Fibroblast of mammary gland (primary cell): Measurements from ENCODE around the gene KRTAP5-9.
"Not testable (repeated sequence)": the region's sequence is repeated elsewhere in the genome, so short reads cannot be mapped to it uniquely, and the experiment has no call there.

ENCODE experiments used
- DNase-seq: peaks from one replicate; pipeline ENCODE4 v3.0.0-alpha.2; 2010; ENCODE audit warnings: low read depth
- H3K4me3 ChIP-seq: 2 replicates; pipeline ENCODE4 v1.5.1; 2011; ENCODE audit warnings: low read depth, mild to moderate bottlenecking, low read length, moderate library complexity; ENCODE audit not compliant: control insufficient read depth
- TF ChIP-seq, protein P1 (sequence below): conservative IDR thresholded peaks from 2 replicates; pipeline ENCODE4 v1.5.1; 2011; ENCODE audit warnings: low read depth, low read length, inconsistent platforms; ENCODE audit not compliant: control insufficient read depth, insufficient read depth

Gene KRTAP5-9

DNA sequence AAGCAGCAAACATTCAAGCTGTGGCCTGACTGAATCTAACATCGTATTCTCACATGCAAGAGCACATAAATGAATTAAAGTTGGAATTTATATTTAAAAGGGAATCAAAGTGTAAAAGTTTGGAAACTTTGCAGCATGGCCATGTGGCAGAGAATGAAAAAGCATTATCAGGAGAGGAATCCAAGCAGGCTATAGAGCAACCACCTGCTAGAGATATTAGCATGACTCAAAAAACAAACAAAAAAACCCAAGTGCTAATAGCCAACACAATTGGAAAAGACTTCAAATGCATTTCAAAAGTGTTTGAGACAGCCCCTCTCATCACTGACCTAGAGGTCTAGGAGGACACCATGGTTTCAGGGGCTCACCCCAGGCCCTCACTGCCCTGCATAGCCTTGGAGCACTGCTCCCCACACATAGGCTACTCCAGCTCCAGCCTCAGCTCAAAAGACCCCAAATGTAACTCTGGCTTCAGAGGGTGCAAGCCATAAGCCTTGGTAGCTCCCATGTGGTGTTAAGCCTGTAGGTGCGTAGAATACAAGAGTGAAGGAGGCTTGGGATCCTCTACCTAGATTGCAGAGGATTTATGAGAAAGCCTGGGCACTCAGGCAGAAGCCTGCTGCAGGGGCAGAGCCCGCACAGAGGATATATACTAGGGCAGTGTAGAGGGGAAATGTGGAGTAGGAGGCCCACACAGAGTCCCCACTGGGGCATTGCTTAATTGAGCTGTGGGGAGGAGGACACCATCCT lies 22.9 kb upstream of the KRTAP5-9 start:
- TF ChIP-seq, protein P1, sequence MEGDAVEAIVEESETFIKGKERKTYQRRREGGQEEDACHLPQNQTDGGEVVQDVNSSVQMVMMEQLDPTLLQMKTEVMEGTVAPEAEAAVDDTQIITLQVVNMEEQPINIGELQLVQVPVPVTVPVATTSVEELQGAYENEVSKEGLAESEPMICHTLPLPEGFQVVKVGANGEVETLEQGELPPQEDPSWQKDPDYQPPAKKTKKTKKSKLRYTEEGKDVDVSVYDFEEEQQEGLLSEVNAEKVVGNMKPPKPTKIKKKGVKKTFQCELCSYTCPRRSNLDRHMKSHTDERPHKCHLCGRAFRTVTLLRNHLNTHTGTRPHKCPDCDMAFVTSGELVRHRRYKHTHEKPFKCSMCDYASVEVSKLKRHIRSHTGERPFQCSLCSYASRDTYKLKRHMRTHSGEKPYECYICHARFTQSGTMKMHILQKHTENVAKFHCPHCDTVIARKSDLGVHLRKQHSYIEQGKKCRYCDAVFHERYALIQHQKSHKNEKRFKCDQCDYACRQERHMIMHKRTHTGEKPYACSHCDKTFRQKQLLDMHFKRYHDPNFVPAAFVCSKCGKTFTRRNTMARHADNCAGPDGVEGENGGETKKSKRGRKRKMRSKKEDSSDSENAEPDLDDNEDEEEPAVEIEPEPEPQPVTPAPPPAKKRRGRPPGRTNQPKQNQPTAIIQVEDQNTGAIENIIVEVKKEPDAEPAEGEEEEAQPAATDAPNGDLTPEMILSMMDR = no peak
- H3K4me3 ChIP-seq = no peak overlapping the region
- no peak for DNase-seq

DNA sequence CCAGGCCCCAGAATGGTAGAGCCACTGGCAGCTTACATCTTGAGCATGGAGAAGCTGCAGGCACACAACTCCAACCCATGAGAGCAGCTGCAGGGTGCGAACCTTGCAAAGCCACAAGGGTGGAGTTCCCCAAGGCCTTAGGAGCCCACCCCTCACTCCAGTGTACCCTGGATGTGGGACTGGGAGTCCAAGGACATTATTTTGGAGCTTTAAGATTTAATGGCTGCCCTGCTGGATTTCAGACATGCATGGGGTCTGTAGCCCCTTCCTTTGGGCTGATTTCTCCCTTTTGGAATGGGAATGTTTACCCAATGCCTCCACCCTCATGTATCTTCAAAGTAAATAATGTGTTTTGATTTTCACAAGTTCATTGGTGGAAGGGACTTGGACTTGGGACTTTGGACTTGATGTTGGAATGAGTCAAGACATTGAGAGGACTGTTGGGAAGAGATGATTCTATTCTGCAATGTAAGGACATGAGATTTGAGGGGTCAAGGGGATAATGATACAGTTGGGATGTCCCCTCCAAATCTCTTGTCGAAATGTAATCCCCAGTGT lies 22.2 kb upstream of the KRTAP5-9 start:
- no peak for DNase-seq
- TF ChIP-seq, protein P1 = no peak
- H3K4me3 ChIP-seq = no peak overlapping the region

DNA sequence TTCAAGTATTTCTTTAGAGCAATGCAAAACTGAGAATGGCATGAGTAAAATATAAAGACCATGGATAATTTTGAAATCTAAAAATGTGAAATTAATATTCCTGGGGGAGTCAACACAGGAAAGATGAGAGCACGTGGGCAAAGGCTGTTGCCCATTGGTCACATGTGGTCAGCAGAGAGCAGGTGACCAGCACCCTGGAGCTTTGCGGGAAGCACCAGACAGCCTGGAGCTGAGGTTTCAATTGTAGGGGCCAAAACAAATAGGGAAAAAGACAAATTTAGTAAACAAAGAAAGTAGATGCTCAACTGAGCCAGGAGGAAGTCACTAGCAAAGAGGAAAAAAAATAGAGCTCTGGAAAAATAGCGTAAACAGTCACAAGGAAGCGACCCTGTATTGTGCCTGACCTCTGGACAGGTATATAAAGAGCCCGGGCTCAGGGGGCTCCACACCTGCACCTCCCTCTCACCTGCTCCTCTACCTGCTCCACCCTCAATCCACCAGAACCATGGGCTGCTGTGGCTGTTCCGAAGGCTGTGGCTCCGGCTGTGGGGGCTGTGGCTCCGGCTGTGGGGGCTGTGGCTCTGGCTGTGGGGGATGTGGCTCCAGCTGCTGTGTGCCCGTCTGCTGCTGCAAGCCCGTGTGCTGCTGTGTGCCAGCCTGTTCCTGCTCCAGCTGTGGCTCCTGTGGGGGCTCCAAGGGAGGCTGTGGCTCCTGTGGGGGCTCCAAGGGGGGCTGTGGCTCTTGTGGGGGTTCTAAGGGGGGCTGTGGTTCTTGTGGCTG lies 21.2 kb upstream of the KRTAP5-9 start, which contains the start of gene KRTAP5-7:
TSS of gene KRTAP5-7 (plus strand) at position 472 of the 780 bp plus-strand sequence. CDS start at position 506, 34 bp downstream.
- H3K4me3 ChIP-seq, DNase-seq: not testable (repeated sequence)

DNA sequence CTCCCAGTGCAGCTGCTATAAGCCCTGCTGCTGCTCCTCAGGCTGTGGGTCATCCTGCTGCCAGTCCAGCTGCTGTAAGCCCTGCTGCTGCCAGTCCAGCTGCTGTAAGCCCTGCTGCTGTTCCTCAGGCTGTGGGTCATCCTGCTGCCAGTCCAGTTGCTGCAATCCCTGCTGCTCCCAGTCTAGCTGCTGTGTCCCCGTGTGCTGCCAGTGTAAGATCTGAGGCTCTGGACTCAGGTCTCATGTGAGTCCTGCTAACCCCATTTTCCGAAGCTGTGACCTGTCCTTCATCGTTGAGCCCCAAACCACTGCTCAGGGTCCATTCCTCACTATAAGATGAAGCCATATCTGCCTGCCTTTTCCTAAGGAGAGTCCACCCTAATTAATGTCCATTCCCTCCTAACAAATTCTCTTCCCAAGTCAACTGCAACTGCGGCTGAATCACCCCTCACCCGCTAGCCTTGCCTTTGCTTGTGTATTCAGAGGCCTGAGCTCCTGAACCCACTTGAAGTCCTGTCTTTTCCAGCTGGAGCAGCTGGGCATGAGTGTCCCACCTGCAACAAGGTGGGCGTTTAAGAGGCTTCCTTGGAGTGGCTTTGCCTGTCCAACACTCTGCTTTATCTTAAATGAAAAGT lies 20.5 kb upstream of the KRTAP5-9 start:
- no peak overlapping the region for H3K4me3 ChIP-seq
- DNase-seq = no peak
- TF ChIP-seq, protein P1 = no peak

DNA sequence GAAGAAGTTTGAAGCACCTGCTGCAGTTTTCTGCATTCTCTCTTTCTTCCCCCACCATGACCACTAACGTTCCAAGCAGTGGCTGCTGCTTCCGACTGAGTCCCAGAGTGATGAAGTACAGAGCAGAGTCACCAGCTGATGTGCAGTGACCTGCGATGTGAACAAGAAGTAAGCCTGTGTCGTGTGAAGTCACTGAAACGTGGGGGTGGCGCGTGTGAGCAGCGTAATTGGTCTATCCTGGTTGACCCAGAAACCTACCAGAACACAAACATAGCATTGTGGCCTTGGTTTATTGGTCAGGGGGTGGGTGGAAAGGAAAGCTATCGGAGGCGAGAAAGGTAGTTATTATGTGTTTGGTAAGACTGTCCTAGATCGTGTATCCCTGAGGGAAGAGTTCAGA lies 17.6 kb upstream of the KRTAP5-9 start:
- H3K4me3 ChIP-seq = no peak overlapping the region
- DNase-seq = no peak
- TF ChIP-seq, protein P1 = no peak

DNA sequence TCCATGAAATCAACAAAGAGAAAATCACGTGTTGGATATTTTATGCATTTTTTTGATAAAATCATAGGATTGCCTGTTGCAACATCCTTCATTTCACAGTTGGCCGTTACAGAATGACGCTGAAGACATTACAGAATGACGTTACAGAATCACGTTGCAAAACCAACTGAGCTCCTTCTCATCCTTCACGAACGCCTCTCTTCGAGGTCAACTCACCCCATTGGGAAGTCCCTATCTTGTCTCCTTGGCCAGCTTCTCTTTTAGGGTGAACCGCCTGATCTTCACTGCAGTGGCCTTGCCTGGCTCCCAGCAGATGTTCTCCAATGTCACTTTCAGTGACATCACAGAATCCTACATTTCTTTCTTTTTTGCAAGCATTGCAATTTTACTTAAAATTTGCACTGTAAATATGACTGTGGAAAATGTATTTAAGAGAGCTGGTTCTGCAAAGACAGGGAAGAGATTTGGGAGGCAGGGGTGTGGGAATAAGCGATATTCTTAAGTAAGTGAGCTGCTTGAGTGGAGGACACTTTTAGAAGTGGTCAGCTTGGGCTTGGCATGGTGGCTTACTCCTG lies 16.1 kb upstream of the KRTAP5-9 start:
- no peak for DNase-seq
- H3K4me3 ChIP-seq = no peak overlapping the region

DNA sequence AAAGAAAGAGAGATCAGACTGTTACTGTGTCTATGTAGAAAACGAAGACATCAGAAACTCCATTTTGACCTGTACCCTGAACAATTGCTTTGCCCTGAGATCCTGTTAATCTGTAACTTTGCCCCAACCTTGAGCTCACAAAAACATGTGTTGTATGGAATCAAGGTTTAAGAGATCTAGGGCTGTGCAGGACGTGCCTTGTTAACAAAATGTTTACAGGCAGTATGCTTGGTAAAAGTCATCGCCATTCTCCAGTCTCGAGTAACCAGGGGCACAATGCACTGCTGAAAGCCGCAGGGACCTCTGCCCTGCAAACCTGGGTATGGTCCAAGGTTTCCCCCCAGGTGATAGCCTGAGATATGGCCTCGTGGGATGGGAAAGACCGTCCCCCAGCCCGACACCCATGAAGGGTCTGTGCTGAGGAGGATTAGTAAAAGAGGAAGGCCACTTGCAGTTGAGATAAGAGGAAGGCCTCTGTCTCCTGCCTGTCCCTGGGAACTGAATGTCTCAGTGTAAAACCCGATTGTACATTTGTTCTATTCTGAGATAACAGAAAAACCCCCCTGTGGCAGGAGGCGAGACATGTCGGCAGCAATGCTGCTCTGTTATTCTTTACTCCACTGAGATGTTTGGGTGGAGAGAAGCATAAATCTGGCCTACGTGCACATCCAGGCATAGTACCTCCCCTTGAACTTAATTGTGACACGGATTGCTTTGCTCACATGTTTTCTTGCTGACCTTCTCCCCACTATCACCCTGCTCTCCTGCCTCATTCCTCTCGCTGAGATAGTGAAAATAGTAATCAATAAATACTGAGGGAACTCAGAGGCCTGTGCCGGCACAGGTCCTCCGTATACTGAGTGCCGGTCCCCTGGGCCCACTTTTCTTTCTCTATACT lies 13.3 kb upstream of the KRTAP5-9 start:
- H3K4me3 ChIP-seq, DNase-seq: not testable (repeated sequence)

More for the DNA sequence above, 16.1 kb upstream of the KRTAP5-9 start:
- TF ChIP-seq, protein P1 = no peak
